SK-N-MC (cell line): ENCODE results near the gene ZNF366.

Source experiments
- EZH2 ChIP-seq: fragments of 200-600 bp; sonication (generic); IDR thresholded peaks from one replicate; pipeline ENCODE4 v1.6.1; 2017; ENCODE audit warnings: antibody characterized with exemption
- POLR2AphosphoS5 ChIP-seq: IDR thresholded peaks from 2 replicates; pipeline ENCODE4 v1.6.1; 2012; ENCODE audit warnings: mild to moderate bottlenecking, low read depth, low read length, borderline replicate concordance

- TF ChIP-seq POLR2AphosphoS5 (no peak), EZH2 (no peak)
These were observed 91.4 kb downstream of the ZNF366 start for GRCh38 chr5:72415616-72416325.
